GM21723 (cell line): ENCODE data around the gene AMZ2.
A peak's percentile ranks its signal among the peaks of the same experiment; 100 is the strongest.

Experiments used
- ATAC-seq: cut with Tn5 transposase; IDR thresholded peaks from one replicate; pipeline ENCODE4 v1.9.1; 2021; ENCODE audit warnings: mild to moderate bottlenecking, moderate library complexity; ENCODE audit not compliant: unreplicated experiment

Gene AMZ2

DNA sequence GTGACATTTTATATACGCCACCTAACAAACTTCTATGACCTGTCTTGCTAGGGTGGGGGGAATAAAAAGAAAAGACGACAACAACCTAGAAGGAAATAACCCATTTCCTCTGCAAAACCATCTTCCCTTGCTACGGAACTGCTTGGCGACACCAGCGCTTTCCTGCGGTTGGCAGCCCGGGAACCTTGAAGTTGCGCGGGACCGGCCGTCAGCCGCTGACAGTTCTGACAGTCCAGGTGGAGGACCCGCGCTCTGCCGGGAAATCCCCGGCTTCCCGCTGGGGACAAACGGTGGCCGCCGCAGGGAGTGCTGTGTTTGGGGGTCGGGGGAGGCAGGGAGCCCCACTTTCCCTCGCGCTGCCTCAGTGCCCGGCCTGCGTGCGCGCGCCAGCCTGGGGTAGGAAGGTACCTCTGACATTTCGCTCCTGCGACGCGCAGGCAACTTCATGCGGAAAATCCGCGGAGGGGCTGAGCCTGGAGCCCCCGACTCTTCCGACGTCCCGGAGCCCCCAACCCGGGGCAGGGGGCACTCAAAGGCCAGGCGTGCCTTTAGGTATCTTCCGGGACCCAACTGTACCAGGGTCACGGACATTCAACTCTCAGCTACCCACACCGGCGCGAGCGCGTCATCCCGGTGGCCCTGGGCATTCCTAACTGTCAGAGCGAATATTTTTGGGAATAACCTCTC is 42.6 kb downstream of the AMZ2 start:
- no peak for ATAC-seq

DNA sequence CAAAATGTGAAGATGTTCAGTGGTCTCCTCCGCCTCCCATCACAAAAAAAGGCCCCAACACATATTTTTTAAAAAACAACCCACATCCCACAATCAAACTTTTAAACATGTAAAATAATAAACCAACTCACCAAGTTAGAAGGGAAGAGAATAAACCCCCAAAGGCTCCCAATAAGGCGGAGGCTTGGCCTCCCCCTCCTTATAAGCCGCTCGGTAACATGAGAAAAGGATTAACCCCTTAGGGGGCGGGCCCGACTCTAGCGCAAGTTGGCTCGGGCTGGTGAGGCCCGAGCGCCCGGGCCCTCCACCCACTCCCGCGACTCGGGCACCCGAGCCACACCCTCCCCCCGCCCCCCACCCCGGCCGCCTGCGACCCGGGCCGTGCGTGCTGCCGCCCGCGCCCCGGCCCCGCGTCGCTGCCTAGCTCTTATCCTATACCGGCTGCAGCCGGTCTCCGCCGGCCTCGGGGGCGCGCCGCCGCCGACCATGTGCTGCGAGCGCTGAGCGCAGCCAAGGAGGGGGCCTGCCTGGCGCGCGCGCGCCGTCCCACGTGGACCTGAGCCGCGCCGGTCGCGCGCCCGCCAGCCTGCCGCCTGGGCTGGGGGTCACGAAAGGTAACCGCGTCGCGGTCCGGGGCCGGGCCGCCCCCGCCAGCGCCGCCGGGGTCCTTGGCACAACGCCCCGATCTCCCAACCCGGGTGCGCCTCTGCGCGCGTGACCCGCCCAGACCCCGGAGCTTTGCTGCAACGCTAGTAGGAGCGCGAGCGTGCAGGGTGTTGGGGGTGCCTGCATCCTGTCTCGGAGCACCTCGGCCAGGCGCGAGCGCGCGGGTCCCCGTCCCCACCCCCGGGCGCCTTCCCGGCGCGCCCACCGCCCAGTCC is 43.4 kb downstream of the AMZ2 start, which contains the start of the genes ARSG and SLC16A6:
ARSG (plus strand) TSS at position 541 of the 881 bp plus-strand sequence. CDS start 15,999 bp downstream, outside the sequence.
SLC16A6 (minus strand) TSS at position 173 of the 881 bp plus-strand sequence. CDS start 12,807 bp downstream, outside the sequence.
- ATAC-seq = peak; percentile 52

DNA sequence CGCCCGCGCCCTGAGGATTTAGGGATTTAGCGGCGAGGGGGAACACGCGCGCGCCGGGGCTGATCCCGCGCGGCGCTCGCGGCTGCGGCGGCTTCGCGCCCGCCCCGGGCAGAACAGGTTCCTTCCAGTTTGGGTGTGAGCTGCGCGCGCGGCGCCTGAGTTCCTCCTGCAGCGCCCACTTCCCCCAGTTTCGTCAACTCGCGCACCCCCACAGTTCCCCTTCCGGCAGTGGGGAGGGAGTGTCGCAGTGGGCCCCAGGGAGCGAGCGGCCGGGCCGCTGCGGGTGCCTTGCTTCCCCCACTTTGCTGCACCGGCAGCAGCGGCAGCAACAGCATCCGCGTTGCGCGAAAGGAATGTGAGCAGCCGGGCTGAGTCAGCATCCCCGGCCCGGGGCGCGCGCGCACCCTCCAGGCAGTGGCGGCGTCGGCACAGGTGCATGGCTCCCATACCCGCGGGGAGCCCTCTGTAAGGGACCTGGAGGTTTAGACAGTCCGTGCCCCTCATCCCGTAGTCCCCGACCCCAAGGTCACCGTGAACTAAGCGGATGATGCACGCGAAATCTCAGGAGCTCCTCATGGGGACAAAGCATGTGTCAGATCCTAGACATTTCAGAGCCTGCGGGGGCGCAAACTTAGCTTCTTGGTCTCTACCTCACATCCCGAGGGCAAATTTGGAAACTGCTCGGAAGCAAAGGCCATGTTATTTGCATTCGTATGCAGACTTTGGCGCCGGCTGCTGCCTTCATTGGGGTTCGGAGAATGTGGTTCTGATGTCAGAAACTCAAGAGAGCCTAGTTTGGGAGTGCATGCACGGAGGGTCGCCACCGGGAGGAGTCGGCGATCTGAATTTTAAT is 44.2 kb downstream of the AMZ2 start:
- peak; percentile 57 for ATAC-seq

DNA sequence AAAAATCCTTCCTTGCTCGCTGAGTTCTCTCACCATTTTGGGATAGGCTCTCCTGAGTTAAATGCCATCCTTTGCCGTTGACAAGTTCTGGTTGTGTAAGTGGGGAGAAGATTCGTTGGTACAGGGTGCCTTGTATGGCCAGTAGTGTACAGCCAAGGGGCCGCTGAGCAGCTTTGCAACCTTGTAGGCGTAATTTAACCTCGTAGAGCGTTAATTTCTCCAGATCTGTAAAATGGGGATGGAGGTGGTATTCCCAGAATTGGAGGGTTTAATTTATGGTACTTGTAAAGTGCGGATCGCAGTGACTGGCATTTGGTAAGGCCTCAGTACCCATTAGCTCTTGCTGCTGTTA is 44.8 kb downstream of the AMZ2 start:
- ATAC-seq = no peak

DNA sequence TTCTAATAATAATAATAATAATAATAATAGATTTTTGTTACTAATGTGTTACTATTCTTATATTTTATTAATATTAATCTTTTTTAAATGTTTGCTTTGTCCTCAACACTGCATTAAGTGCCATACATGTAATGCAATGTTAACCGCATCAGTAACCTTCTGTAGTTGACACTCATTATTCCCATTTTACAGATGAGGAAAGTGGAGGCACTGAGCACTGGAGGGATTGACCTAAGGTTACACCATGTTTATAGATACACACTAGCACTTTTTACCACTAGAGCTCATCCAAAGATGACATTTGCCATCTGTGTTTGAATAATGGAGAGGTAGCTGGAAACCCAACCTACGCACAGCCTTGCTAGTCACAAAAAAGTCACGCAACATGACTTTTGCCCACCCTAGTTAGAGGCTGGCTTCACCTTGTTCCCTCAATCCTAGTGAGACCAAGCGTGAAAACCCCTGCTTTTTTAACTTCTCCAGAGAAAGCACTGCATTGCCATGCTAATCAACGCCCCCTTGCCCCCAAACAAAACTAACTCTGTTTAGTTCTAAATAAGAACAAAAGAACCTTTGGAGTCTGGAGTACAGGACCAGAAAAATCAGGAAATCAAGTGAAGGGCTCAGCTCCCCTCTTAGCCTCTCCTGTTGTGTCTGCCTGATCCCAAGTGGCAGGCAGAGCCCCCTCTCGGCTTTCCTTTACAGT is 45.8 kb downstream of the AMZ2 start:
- no peak for ATAC-seq

DNA sequence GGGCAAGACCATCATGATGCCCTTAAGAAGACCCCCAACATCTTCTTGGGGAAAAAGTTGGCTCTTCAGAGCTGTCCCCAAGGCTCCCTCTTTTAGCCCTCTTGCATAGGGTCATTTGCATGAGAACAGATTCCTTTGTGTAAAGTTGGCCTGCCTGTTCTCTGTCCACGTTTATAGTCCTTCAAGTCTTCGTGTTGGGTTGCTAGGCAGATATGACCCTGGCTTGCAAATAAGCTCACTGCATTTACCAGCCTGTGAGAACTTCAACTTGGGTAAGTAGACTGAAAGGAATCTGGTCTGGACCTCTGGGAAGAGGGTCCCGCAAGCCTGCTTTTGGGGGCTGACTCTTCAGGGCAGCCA is 46.3 kb downstream of the AMZ2 start:
- no peak for ATAC-seq

DNA sequence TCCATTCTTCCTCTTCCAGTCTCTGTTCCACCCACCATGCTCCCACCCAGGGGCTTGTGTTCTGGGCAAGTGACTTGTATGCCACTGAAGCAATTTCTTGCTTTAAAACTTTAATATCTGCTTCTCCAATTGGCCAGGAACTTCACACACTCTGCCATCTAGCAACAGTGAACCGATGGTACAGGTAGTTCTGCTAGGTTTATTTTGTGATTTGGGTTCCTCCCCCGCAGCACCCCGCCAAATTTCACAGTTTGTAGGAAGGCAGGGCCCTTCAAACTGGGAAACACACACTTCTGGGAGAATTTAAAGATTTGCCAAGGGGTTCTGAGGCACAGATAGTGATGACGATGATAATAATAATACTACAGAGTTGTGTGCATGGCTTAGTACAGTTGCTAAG is 46.8 kb downstream of the AMZ2 start:
- no peak for ATAC-seq

DNA sequence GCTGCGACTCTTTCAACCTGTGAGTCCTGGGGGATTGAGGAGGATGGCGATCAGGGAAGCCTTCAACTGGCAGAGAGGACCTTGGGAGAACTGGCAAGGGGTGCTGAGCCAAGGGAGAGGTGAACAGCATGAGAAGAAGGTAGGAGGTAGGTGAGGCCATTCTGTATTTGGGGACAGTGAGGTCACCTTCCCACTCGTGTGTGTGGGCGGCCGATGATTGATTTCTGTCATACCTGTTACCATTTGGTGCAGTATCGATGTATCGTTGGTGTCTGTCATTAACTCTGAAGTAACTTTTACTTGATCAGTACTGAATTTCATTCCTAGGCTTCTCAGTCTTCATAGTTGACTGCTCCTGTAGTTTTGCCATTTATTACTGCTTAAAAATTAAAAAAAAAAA is 47.2 kb downstream of the AMZ2 start:
- ATAC-seq = no peak

DNA sequence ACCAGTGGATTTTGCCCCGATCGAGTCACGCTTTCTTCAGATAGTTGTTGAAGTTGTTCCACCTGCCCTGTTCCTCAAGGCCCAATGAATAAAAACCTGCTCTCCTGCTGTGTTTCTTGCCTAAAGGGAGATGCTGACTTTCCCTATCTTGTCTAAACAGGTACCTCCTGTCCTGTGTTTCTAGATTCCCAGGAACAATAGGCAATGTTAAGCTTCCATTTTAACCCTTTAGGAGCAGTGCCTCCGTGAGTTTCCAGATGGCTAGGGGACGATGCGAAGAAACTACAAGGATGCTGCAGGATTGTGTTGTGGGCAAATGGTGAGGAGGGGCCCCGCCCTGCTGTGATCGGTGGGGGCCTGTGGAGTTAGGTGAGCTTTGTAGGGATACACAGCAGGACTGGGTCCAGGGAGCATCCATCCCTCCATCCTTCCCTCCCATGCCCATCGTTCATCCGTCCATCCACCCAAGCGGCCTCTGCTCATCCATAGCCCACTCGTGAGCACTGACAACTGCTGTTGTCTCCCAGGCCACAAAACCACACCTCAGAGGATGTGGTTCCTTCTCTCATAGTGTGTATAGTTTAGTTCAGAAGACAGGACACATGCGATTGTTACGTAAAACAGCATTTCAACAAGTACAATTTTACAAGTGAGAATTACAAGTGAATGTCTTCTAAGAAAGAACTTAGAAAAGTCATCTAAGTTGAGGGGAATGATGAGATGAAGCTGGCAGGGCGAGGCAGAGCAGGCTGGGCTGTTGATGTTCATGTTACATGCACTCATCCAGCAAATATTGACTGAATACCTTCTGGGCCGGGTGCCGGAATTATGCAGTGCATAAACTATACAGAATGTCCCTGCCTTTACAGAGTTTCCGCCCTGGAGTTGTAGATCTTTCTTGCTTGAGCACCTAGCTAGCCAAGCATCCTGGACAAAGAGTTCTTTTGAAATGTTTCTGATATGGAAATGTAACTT is 48.7 kb downstream of the AMZ2 start:
- no peak for ATAC-seq

DNA sequence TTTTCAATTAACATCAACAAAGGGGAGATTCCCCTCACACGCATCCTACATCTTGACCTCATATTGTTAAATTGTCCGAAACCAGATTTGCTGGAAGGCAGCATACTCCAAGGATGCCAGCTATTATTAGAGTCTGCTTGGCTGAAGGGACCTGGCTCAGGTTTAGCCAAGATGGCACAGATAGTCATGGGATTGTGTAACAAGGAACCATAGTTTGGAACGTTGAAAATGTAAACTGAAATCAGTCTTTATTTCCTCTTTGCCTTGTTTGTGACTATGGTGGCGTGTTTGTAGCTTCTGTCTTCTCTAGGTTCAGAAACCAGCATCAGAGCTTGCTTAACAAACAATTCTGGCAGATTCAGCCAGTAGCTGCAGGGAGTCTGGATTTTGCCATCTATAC is 49.4 kb downstream of the AMZ2 start:
- ATAC-seq = no peak

DNA sequence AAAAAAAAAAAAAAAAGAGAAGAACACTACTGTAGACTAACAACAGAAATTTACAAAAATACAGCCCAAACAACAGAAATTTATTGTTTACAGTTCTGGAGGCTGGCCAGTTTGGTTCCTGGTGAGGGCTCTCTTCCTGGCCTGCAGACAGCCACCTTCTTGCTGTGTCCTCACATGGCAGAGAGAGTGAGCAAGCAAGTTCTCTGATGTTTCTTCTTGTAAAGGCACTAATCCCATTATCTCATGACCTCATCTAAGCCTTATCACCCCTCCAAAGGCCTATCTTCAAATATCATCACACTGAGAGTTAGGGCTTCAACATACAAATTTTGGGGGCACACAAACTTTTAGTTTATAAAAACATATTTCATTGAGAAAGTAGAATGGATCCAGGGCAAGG is 50.8 kb downstream of the AMZ2 start:
- no peak for ATAC-seq

DNA sequence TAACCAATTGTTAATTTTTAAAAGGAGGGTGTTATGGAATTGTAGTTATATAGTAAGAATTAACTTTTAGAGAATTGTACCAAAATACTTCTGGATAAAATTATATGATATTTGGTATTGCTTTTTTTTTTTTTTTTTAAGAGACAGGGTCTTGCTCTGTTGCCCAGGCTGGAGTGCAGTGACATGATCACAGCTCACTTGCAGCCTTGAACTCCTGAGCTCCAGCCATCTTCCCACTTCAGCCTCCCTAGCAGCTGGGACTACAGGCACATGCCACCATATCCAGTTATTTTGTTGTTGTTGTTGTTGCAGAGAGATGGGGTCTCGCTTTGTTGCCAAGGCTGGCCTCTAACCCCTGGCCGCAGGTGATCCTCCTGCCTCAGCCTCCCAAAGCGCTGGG is 52.0 kb downstream of the AMZ2 start:
- ATAC-seq = no peak

DNA sequence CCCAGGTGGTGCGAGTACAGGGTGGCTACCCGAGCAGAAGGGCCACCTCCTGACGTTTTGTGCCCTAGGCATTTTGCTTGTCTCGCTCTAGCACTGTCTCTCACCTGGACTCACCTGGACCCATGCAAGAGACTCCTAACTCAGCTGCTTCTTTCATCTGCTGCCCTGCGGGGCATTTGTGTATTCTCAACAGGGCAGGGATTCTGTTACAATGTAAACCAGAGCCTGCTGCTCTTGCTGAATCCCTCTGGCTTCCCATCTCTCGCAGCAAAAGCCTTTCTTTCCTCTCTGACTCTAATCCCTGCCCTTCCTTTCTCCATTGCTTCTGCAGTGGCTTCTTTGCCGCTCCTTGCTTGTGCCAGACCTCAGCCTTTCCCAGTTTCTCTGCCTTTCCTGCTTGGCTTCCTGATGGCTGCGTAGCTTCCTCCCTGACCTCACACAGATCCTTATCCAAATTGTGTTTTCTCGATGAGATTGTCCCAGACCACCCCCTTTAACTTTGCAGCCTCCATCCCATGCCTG is 53.7 kb downstream of the AMZ2 start:
- no peak for ATAC-seq

DNA sequence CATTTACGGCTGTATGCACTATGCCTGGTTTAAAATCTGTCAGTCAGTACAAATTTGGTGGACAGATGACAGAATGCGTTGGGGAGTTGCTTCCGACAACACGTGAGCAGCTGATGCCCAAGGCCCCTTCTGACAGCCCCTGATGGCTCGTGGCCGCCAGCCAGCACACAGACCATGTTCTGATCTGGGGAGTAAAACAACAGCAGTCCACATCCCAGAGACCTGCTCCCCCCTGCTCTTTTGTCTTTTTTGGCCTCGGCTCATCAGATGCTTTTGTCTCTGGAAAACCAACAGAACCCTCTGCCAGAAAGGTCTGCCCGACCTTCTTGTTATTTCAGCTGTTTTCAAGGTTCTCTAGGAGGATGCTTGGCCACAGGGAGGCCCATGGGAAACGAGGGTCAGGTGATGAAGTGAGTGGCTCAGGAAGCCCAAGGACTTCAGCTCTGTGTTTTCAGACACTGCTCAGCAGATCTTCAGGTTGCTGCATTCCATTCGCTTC is 54.3 kb downstream of the AMZ2 start:
- no peak for ATAC-seq

DNA sequence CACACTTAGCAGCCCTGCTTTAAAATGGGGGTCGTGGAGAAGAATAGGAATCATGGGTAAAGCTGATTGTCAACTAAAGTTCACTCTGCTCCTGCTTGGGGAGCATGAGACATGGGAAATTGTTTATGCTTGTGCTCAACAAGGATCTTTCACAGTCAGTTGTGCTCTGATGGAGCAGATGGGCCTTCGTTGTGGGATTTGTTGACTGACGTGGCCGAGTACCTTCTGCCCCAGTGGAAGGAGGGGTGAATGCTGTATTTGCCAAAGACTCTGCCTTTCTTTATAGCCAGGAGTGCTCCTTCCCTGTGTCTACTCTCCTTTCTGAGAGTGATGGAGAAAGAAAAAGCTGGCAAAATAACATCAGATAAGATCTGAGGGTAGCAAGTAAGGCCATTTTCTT is 54.8 kb downstream of the AMZ2 start:
- ATAC-seq = no peak

DNA sequence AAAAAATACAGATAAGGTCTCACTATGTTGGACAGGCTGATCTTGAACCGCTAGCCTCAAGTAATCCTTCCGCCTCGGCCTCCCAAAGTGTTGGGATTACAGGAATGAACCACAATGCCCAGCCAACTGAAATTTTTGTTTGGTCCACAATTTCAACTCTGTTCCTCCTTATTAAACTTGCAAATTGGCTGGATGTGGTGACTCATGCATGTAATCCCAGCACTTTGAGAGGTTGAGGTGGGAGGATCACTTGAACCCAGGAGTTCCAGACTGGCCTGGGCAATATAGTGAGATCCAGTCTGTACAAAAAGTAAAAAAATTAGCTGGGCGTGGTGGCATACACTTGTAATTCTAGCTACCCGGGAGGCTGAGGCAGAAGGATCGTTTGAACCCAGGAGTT is 56.9 kb downstream of the AMZ2 start:
- no peak for ATAC-seq

DNA sequence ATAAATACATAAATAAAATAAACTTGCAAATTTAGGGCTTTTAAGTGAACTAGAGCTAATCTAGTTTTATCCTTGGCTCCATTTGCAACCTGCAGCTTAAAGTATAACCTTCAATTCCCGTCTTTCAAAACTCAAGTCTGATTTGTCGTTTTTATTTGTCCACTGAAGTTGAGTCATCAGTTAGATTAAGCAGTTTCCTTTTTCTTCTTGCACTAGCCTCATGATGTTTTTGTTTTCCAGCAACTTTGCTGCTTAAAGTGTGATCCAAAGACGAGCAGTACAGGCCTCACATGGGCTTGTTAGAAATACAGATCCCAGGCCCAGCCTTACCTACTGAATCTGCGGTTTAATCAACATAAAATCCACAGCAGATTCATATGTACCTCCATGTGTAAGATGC is 57.3 kb downstream of the AMZ2 start:
- no peak for ATAC-seq
